GM18517 (cell line): ENCODE data around the gene SEC14L1.
A peak's percentile ranks its signal among the peaks of the same experiment; 100 is the strongest.
"Not testable (repeated sequence)": the region's sequence is repeated elsewhere in the genome, so short reads cannot be mapped to it uniquely, and the experiment has no call there.

Source experiments
- ATAC-seq: cut with Tn5 transposase; IDR thresholded peaks from one replicate; pipeline ENCODE4 v1.9.1; 2021; ENCODE audit warnings: mild to moderate bottlenecking, moderate library complexity; ENCODE audit not compliant: unreplicated experiment

SEC14L1 gene

GRCh38 chr17:77140878-77141767 is at the start of gene SEC14L1:
SEC14L1 (plus strand) TSS chr17:77140969; CDS start chr17:77143597, 2,628 bp downstream.
- no peak for ATAC-seq

- no peak for ATAC-seq
These were observed 48.7 kb upstream of the SEC14L1 start for GRCh38 chr17:77092025-77092424.

GRCh38 chr17:77095461-77095860 is 45.3 kb upstream of the SEC14L1 start:
- ATAC-seq, result no peak

GRCh38 chr17:77096570-77097214 is 44.1 kb upstream of the SEC14L1 start:
- ATAC-seq, result no peak

GRCh38 chr17:77097631-77098180 is 43.1 kb upstream of the SEC14L1 start:
- ATAC-seq, result no peak

GRCh38 chr17:77098884-77099545 is 41.8 kb upstream of the SEC14L1 start:
- no peak for ATAC-seq

- no peak for ATAC-seq
These were observed 40.8 kb upstream of the SEC14L1 start for GRCh38 chr17:77099997-77100396.

- ATAC-seq, result no peak
These were observed 39.0 kb upstream of the SEC14L1 start for GRCh38 chr17:77101521-77102410.

- not testable (repeated sequence) for ATAC-seq
These were observed 38.2 kb upstream of the SEC14L1 start for GRCh38 chr17:77102411-77103134.

- ATAC-seq, result no peak
These were observed 35.1 kb upstream of the SEC14L1 start for GRCh38 chr17:77105706-77106105.

- ATAC-seq, result peak; percentile 50
These were observed 33.9 kb upstream of the SEC14L1 start for GRCh38 chr17:77106874-77107358.

- peak; percentile 76 for ATAC-seq
These were observed 33.0 kb upstream of the SEC14L1 start for GRCh38 chr17:77107506-77108433.

GRCh38 chr17:77109159-77109759 is 31.5 kb upstream of the SEC14L1 start:
- ATAC-seq, result no peak

GRCh38 chr17:77109764-77110359 is 30.9 kb upstream of the SEC14L1 start:
- no peak for ATAC-seq

GRCh38 chr17:77111165-77111933 is 29.4 kb upstream of the SEC14L1 start:
- not testable (repeated sequence) for ATAC-seq

GRCh38 chr17:77111934-77112296 is 28.9 kb upstream of the SEC14L1 start:
- no peak for ATAC-seq

- ATAC-seq, result no peak
These were observed 25.3 kb upstream of the SEC14L1 start for GRCh38 chr17:77115510-77115909.
